HEK293T (cell line): ENCODE results near the gene ESPNL.

Experiments
- ARNT ChIP-seq: fragments of 450-650 bp; IDR thresholded peaks from 2 replicates; pipeline ENCODE4 v1.6.1; 2017; ENCODE audit warnings: mild to moderate bottlenecking
- BHLHE40 ChIP-seq: fragments of 450-650 bp; IDR thresholded peaks from 2 replicates; pipeline ENCODE4 v1.6.1; 2016; ENCODE audit warnings: mild to moderate bottlenecking, moderate library complexity, borderline replicate concordance
- FOXK2 ChIP-seq: fragments of 450-650 bp; IDR thresholded peaks from 2 replicates; pipeline ENCODE4 v1.6.1; 2016; ENCODE audit warnings: mild to moderate bottlenecking
- FOXM1 ChIP-seq: fragments of 450-650 bp; IDR thresholded peaks from 2 replicates; pipeline ENCODE4 v1.6.1; 2017; ENCODE audit warnings: mild to moderate bottlenecking, borderline replicate concordance
- L3MBTL2 ChIP-seq: fragments of 450-650 bp; conservative IDR thresholded peaks from 2 replicates; pipeline ENCODE4 v1.6.1; 2016; ENCODE audit warnings: mild to moderate bottlenecking
- NFRKB ChIP-seq: fragments of 450-650 bp; IDR thresholded peaks from 2 replicates; pipeline ENCODE4 v1.6.1; 2016; ENCODE audit warnings: mild to moderate bottlenecking, moderate library complexity
- SP1 ChIP-seq: fragments of 450-650 bp; IDR thresholded peaks from 2 replicates; pipeline ENCODE4 v1.6.1; 2017
- ZNF384 ChIP-seq: fragments of 450-650 bp; IDR thresholded peaks from 2 replicates; pipeline ENCODE4 v1.6.1; 2016

- no peak for TF ChIP-seq NFRKB
- TF ChIP-seq SP1, result no peak
- no peak for TF ChIP-seq BHLHE40
- no peak for TF ChIP-seq FOXK2
- no peak for TF ChIP-seq L3MBTL2
- TF ChIP-seq ZNF384, result no peak
- TF ChIP-seq FOXM1, result no peak
- TF ChIP-seq ARNT, result no peak
Observed at GRCh38 chr2:238081561-238081960, 18.6 kb upstream of the ESPNL start.
